Measurements from ENCODE around the gene CNGA3. TPM values are rescaled to one million over a fixed set of nuclear protein-coding genes. Genes with fewer than 3 reads are reported as not detected.

Gene CNGA3
- total RNA-seq, 1 experiment from 2014 or later, result not detected

- DNase-seq, result no peak
- H3K4me3 Mint-ChIP-seq (ENCODE audit: low read depth, unreplicated experiment), result no peak overlapping the region
- H3K27ac Mint-ChIP-seq (ENCODE audit: unreplicated experiment), result no peak overlapping the region
- H3K9me3 Mint-ChIP-seq (ENCODE audit: low read depth, unreplicated experiment), result no peaks in the 10 kb centered on the region
- no peaks in the 10 kb centered on the region for H3K4me1 Mint-ChIP-seq (ENCODE audit: low read depth, unreplicated experiment)
- intact Hi-C loops (cut with micrococcal nuclease; ENCODE audit: unreplicated experiment), result no loop called here
- H3K27me3 Mint-ChIP-seq (ENCODE audit: unreplicated experiment), result peaks cover 79% of the 10 kb centered on the region
- CTCF ChIA-PET, result no interaction called here
- TF ChIP-seq CTCF (IDR thresholded peaks at IDR 0.05; ENCODE audit: unreplicated experiment), result no peak
- no TSS peak for BruUV-seq (replicated peaks)
- no peaks in the 10 kb centered on the region for H3K36me3 Mint-ChIP-seq (ENCODE audit: insufficient read depth, unreplicated experiment)
These were observed 3.0 kb upstream of the CNGA3 start for GRCh38 chr2:98343285-98343684.

GRCh38 chr2:98347298-98348065 is 1.2 kb downstream of the CNGA3 start:
- BruUV-seq (replicated peaks), result no TSS peak
- intact Hi-C loops (cut with micrococcal nuclease; ENCODE audit: unreplicated experiment), result no loop called here
- Mint-ChIP-seq H3K36me3 (ENCODE audit: insufficient read depth, unreplicated experiment) (no peaks in the 10 kb centered on the region), H3K27me3 (ENCODE audit: unreplicated experiment) (peaks cover 100% of the 10 kb centered on the region), H3K4me3 (ENCODE audit: low read depth, unreplicated experiment) (no peak overlapping the region), H3K9me3 (ENCODE audit: low read depth, unreplicated experiment) (no peaks in the 10 kb centered on the region), H3K27ac (ENCODE audit: unreplicated experiment) (no peak overlapping the region), H3K4me1 (ENCODE audit: low read depth, unreplicated experiment) (no peaks in the 10 kb centered on the region)
- no peak for DNase-seq
- CTCF ChIA-PET, result no interaction called here
- no peak for TF ChIP-seq CTCF (IDR thresholded peaks at IDR 0.05; ENCODE audit: unreplicated experiment)

GRCh38 chr2:98348066-98348561 is 1.9 kb downstream of the CNGA3 start:
- CTCF ChIA-PET, result no interaction called here
- no peaks in the 10 kb centered on the region for H3K36me3 Mint-ChIP-seq (ENCODE audit: insufficient read depth, unreplicated experiment)
- no peak overlapping the region for H3K27ac Mint-ChIP-seq (ENCODE audit: unreplicated experiment)
- H3K4me1 Mint-ChIP-seq (ENCODE audit: low read depth, unreplicated experiment), result no peaks in the 10 kb centered on the region
- TF ChIP-seq CTCF (IDR thresholded peaks at IDR 0.05; ENCODE audit: unreplicated experiment), result no peak
- H3K4me3 Mint-ChIP-seq (ENCODE audit: low read depth, unreplicated experiment), result no peak overlapping the region
- BruUV-seq (replicated peaks), result no TSS peak
- DNase-seq, result no peak
- no peaks in the 10 kb centered on the region for H3K9me3 Mint-ChIP-seq (ENCODE audit: low read depth, unreplicated experiment)
- intact Hi-C loops (cut with micrococcal nuclease; ENCODE audit: unreplicated experiment), result no loop called here
- H3K27me3 Mint-ChIP-seq (ENCODE audit: unreplicated experiment), result peaks cover 95% of the 10 kb centered on the region

- no TSS peak for BruUV-seq (replicated peaks)
- H3K27me3 Mint-ChIP-seq (ENCODE audit: unreplicated experiment), result peaks cover 74% of the 10 kb centered on the region
- no peak for DNase-seq
- no peak overlapping the region for H3K27ac Mint-ChIP-seq (ENCODE audit: unreplicated experiment)
- CTCF ChIA-PET, result no interaction called here
- H3K36me3 Mint-ChIP-seq (ENCODE audit: insufficient read depth, unreplicated experiment), result no peaks in the 10 kb centered on the region
- no peak overlapping the region for H3K4me3 Mint-ChIP-seq (ENCODE audit: low read depth, unreplicated experiment)
- intact Hi-C loops (cut with micrococcal nuclease; ENCODE audit: unreplicated experiment), result no loop called here
- H3K4me1 Mint-ChIP-seq (ENCODE audit: low read depth, unreplicated experiment), result no peaks in the 10 kb centered on the region
- no peak for TF ChIP-seq CTCF (IDR thresholded peaks at IDR 0.05; ENCODE audit: unreplicated experiment)
- no peaks in the 10 kb centered on the region for H3K9me3 Mint-ChIP-seq (ENCODE audit: low read depth, unreplicated experiment)
These were observed 4.2 kb downstream of the CNGA3 start for GRCh38 chr2:98350411-98350810.

Measured in Calu3 (cell line).